CD8-positive, alpha-beta memory T cell (primary cell): Measurements from ENCODE around the gene SH2D3C. TPM values are rescaled to one million over a fixed set of nuclear protein-coding genes. Genes with fewer than 3 reads are reported as not detected.
A peak's percentile ranks its signal among the peaks of the same experiment; 100 is the strongest.

Source experiments
- CTCF ChIA-PET: fragments of 350-600 bp; sonication (Branson Sonifier 250); formaldehyde crosslinking; loops from one replicate; lab custom pipeline; 2021; ENCODE audit warnings: antibody characterized with exemption; lab: Charles Lee
- POLR2A ChIA-PET: fragments of 350-600 bp; sonication (Branson Sonifier 250); formaldehyde crosslinking; loops from one replicate; lab custom pipeline; 2021; ENCODE audit warnings: antibody characterized with exemption; lab: Charles Lee
- DNase-seq, 5 donors: peaks; one replicate each; pipeline versions ENCODE4 v3.0.0 to v3.0.0-alpha.2; 2020 to 2022; ENCODE audit warnings: mixed read lengths in 1 of 5
- H3K27ac ChIP-seq: one replicate; pipeline ENCODE4 v1.7.0; 2013; ENCODE audit warnings: low read depth, mild to moderate bottlenecking, low read length, moderate library complexity
- H3K27me3 ChIP-seq: 2 replicates; pipeline ENCODE4 v1.7.0; 2013; ENCODE audit warnings: low read length, mild to moderate bottlenecking; ENCODE audit not compliant: insufficient read depth, poor library complexity, severe bottlenecking
- H3K36me3 ChIP-seq: 2 replicates; pipeline ENCODE4 v1.7.0; 2013; ENCODE audit warnings: mild to moderate bottlenecking, low read length, moderate library complexity; ENCODE audit not compliant: insufficient read depth
- H3K4me1 ChIP-seq: 2 replicates; pipeline ENCODE4 v1.7.0; 2013; ENCODE audit warnings: mild to moderate bottlenecking, low read length, moderate library complexity; ENCODE audit not compliant: insufficient read depth
- H3K4me3 ChIP-seq: 2 replicates; pipeline ENCODE4 v1.7.0; 2013; ENCODE audit warnings: mild to moderate bottlenecking, low read length
- H3K9me3 ChIP-seq: 2 replicates; pipeline ENCODE4 v1.7.0; 2013; ENCODE audit warnings: mild to moderate bottlenecking, low read length
- H3K27ac Mint-ChIP-seq, 8 donors: one replicate each; pipeline ENCODE4 v1.8.0; 2020 to 2021; ENCODE audit warnings: mixed read lengths in 8 of 8, mild to moderate bottlenecking in 6 of 8, inconsistent platforms in 3 of 8, moderate library complexity in 3 of 8
- H3K27me3 Mint-ChIP-seq, 2 donors: one replicate each; pipeline ENCODE4 v1.8.0; 2020 to 2021; ENCODE audit warnings: mixed read lengths in 2 of 2, mild to moderate bottlenecking in 1 of 2, moderate library complexity in 1 of 2
- H3K36me3 Mint-ChIP-seq, 3 donors: one replicate each; pipeline ENCODE4 v1.8.0; 2020 to 2021; ENCODE audit warnings: mixed read lengths in 3 of 3, inconsistent platforms in 1 of 3, mild to moderate bottlenecking in 1 of 3
- H3K4me1 Mint-ChIP-seq, 3 donors: one replicate each; pipeline ENCODE4 v1.8.0; 2020 to 2021; ENCODE audit warnings: mixed read lengths in 3 of 3, inconsistent platforms in 1 of 3, mild to moderate bottlenecking in 1 of 3
- H3K4me3 Mint-ChIP-seq, 7 donors: one replicate each; pipeline ENCODE4 v1.8.0; 2020 to 2021; ENCODE audit warnings: mixed read lengths in 7 of 7, mild to moderate bottlenecking in 6 of 7, moderate library complexity in 4 of 7, inconsistent platforms in 2 of 7
- H3K9me3 Mint-ChIP-seq, 5 donors: one replicate each; pipeline ENCODE4 v1.8.0; 2020 to 2022; ENCODE audit warnings: mixed read lengths in 5 of 5, mild to moderate bottlenecking in 3 of 5, moderate library complexity in 2 of 5, inconsistent platforms in 1 of 5
- polyA plus RNA-seq: library from polyadenylated mRNA; unstranded; fragments of 300-500 nt; fragmentation: Illumina TruSeq; gene quantifications from one replicate; pipeline ENCODE4 v1.2.3, GENCODE V29; 2021
- total RNA-seq, 2 experiments: library from RNA; stranded (reverse); gene quantifications; one replicate each; pipeline ENCODE4 v1.2.3, GENCODE V29; 2021

The SH2D3C gene
- total and polyA plus RNA-seq, 3 experiments from 2014 or later, result 13.9 to 50.7 (median 14.1) TPM

GRCh38 chr9:127793093-127793708 lies 14.7 kb upstream of the SH2D3C start:
- Mint-ChIP-seq H3K4me1 (peaks cover 30 to 53% (median 41%) of the 10 kb centered on the region in 3 donors), H3K27ac (peak overlapping the region in 1 of 8 donors; percentile 57), H3K9me3 (no peaks in the 10 kb centered on the region), H3K27me3 (no peaks in the 10 kb centered on the region), H3K4me3 (no peak overlapping the region), H3K36me3 (peaks cover 5 to 50% (median 10%) of the 10 kb centered on the region in 3 donors)
- Histone ChIP-seq H3K27me3 (no peaks in the 10 kb centered on the region), H3K4me1 (peaks cover 22% of the 10 kb centered on the region), H3K27ac (no peak overlapping the region), H3K36me3 (peaks cover 24% of the 10 kb centered on the region), H3K9me3 (no peaks in the 10 kb centered on the region), H3K4me3 (no peak overlapping the region)
- ChIA-PET CTCF (interaction anchor here (1.4 to 2.4 kb wide), 5 partner anchors 58 to 204 kb away, joined by 3 to 12 read pairs (median 6); partner anchors contain the start of gene TOR2A), POLR2A (interaction anchor here (0.7 to 1.0 kb wide), 3 partner anchors 9 to 68 kb away, joined by 3 to 5 read pairs (median 4); partner anchors contain the start of gene FPGS)
- DNase-seq, result no peak

- POLR2A ChIA-PET, result interaction anchor here (0.5 to 1.0 kb wide), 5 partner anchors 10 to 112 kb away, joined by 3 to 5 read pairs (median 4); partner anchors contain the start of gene FPGS
- Mint-ChIP-seq H3K27ac (peak overlapping the region in 4 of 8 donors; percentile 9 to 56 (median 47)), H3K27me3 (no peaks in the 10 kb centered on the region), H3K36me3 (peaks cover 5 to 57% (median 10%) of the 10 kb centered on the region in 3 donors), H3K9me3 (no peaks in the 10 kb centered on the region), H3K4me3 (peak overlapping the region in 2 of 7 donors; percentile 28 to 41), H3K4me1 (peaks cover 30 to 52% (median 44%) of the 10 kb centered on the region in 3 donors)
- no peak overlapping the region for H3K27ac ChIP-seq
- H3K27me3 ChIP-seq, result no peaks in the 10 kb centered on the region
- CTCF ChIA-PET, result interaction anchor here (0.8 to 2.4 kb wide), 7 partner anchors 23 to 203 kb away, joined by 3 to 12 read pairs (median 4); partner anchors contain the start of gene TOR2A
- no peak for DNase-seq
- H3K4me1 ChIP-seq, result peaks cover 26% of the 10 kb centered on the region
- no peak overlapping the region for H3K4me3 ChIP-seq
- H3K36me3 ChIP-seq, result peaks cover 31% of the 10 kb centered on the region
- H3K9me3 ChIP-seq, result no peaks in the 10 kb centered on the region
Observed at GRCh38 chr9:127792417-127793031, 14.1 kb upstream of the SH2D3C start.

GRCh38 chr9:127791085-127791484 lies 12.6 kb upstream of the SH2D3C start:
- Mint-ChIP-seq H3K27ac (peak overlapping the region in 1 of 8 donors; percentile 77), H3K36me3 (peaks cover 5 to 70% (median 10%) of the 10 kb centered on the region in 3 donors), H3K4me1 (peaks cover 29 to 51% (median 40%) of the 10 kb centered on the region in 3 donors), H3K4me3 (no peak overlapping the region), H3K27me3 (peaks cover 0 to 4% of the 10 kb centered on the region in 2 donors), H3K9me3 (no peaks in the 10 kb centered on the region)
- CTCF ChIA-PET, result interaction anchor here (0.9 to 2.4 kb wide), 2 partner anchors 34 to 56 kb away, joined by 3 to 9 read pairs; partner anchors contain the start of gene TOR2A
- H3K9me3 ChIP-seq, result no peaks in the 10 kb centered on the region
- no peak overlapping the region for H3K4me3 ChIP-seq
- H3K27ac ChIP-seq, result no peak overlapping the region
- POLR2A ChIA-PET, result interaction anchor here (0.7 kb wide), 2 partner anchors 48 to 115 kb away, joined by 3 to 4 read pairs; no protein-coding TSS in a partner anchor
- DNase-seq, result no peak
- H3K27me3 ChIP-seq, result no peaks in the 10 kb centered on the region
- peaks cover 19% of the 10 kb centered on the region for H3K4me1 ChIP-seq
- peaks cover 38% of the 10 kb centered on the region for H3K36me3 ChIP-seq

GRCh38 chr9:127790094-127790855 lies 11.8 kb upstream of the SH2D3C start:
- Histone ChIP-seq H3K9me3 (no peaks in the 10 kb centered on the region), H3K4me1 (peaks cover 14% of the 10 kb centered on the region), H3K27ac (no peak overlapping the region), H3K4me3 (no peak overlapping the region), H3K36me3 (peaks cover 38% of the 10 kb centered on the region), H3K27me3 (no peaks in the 10 kb centered on the region)
- peaks cover 27 to 46% (median 35%) of the 10 kb centered on the region in 3 donors for H3K4me1 Mint-ChIP-seq
- H3K27ac Mint-ChIP-seq, result peak overlapping the region in 3 of 8 donors; percentile 35 to 73 (median 68)
- no peak for DNase-seq
- H3K36me3 Mint-ChIP-seq, result peaks cover 5 to 72% (median 10%) of the 10 kb centered on the region in 3 donors
- POLR2A ChIA-PET, result interaction anchor here (0.7 kb wide), 2 partner anchors 47 to 116 kb away, joined by 3 to 4 read pairs; no protein-coding TSS in a partner anchor
- peak overlapping the region in 2 of 7 donors; percentile 37 to 61 for H3K4me3 Mint-ChIP-seq
- H3K9me3 Mint-ChIP-seq, result no peaks in the 10 kb centered on the region
- CTCF ChIA-PET, result interaction anchor here (0.9 to 3.4 kb wide), 2 partner anchors 33 to 80 kb away, joined by 3 to 21 read pairs; no protein-coding TSS in a partner anchor
- peaks cover 0 to 4% of the 10 kb centered on the region in 2 donors for H3K27me3 Mint-ChIP-seq

GRCh38 chr9:127789179-127789578 lies 10.7 kb upstream of the SH2D3C start:
- peaks cover 38% of the 10 kb centered on the region for H3K36me3 ChIP-seq
- H3K27ac Mint-ChIP-seq, result peak overlapping the region in 1 of 8 donors; percentile 98
- peaks cover 34 to 54% (median 43%) of the 10 kb centered on the region in 3 donors for H3K4me1 Mint-ChIP-seq
- no peak overlapping the region for H3K4me3 ChIP-seq
- POLR2A ChIA-PET, result no interaction called here
- H3K9me3 Mint-ChIP-seq, result no peaks in the 10 kb centered on the region
- DNase-seq, result no peak
- peak overlapping the region in 3 of 7 donors; percentile 13 to 82 (median 32) for H3K4me3 Mint-ChIP-seq
- H3K27me3 Mint-ChIP-seq, result peaks cover 0 to 4% of the 10 kb centered on the region in 2 donors
- H3K9me3 ChIP-seq, result no peaks in the 10 kb centered on the region
- H3K36me3 Mint-ChIP-seq, result peaks cover 5 to 71% (median 10%) of the 10 kb centered on the region in 3 donors
- peaks cover 22% of the 10 kb centered on the region for H3K4me1 ChIP-seq
- H3K27ac ChIP-seq, result no peak overlapping the region
- CTCF ChIA-PET, result interaction anchor here (0.7 to 3.4 kb wide), 2 partner anchors 81 to 132 kb away, joined by 3 to 21 read pairs; no protein-coding TSS in a partner anchor
- H3K27me3 ChIP-seq, result no peaks in the 10 kb centered on the region

- H3K27me3 ChIP-seq, result no peaks in the 10 kb centered on the region
- H3K9me3 ChIP-seq, result no peaks in the 10 kb centered on the region
- POLR2A ChIA-PET, result interaction anchor here (0.5 to 1.3 kb wide), 5 partner anchors 9 to 317 kb away, joined by 3 to 9 read pairs (median 4); partner anchors contain the start of gene SH2D3C
- H3K4me1 ChIP-seq, result peaks cover 29% of the 10 kb centered on the region
- Mint-ChIP-seq H3K9me3 (no peaks in the 10 kb centered on the region), H3K36me3 (peaks cover 5 to 67% (median 10%) of the 10 kb centered on the region in 3 donors), H3K27me3 (peaks cover 0 to 4% of the 10 kb centered on the region in 2 donors), H3K4me1 (peaks cover 41 to 59% (median 50%) of the 10 kb centered on the region in 3 donors), H3K27ac (peak overlapping the region in 4 of 8 donors; percentile 50 to 98 (median 67)), H3K4me3 (peak overlapping the region in 2 of 7 donors; percentile 23 to 40)
- no peak overlapping the region for H3K27ac ChIP-seq
- no peak for DNase-seq
- CTCF ChIA-PET, result interaction anchor here (0.7 to 3.4 kb wide), 7 partner anchors 10 to 132 kb away, joined by 3 to 21 read pairs (median 5); partner anchors contain the start of genes ST6GALNAC4 and TOR2A
- no peak overlapping the region for H3K4me3 ChIP-seq
- H3K36me3 ChIP-seq, result peaks cover 38% of the 10 kb centered on the region
Observed at GRCh38 chr9:127788337-127789011, 10.0 kb upstream of the SH2D3C start.
